NCI-H524 (cell line): Measurements from ENCODE around the gene DPYSL4.
A peak's percentile ranks its signal among the peaks of the same experiment; 100 is the strongest.

ENCODE experiments used
- DNase-seq, 2 experiments: peaks; one replicate each; lab custom pipeline; 2025; lab: John Stamatoyannopoulos, UW

Gene DPYSL4

GRCh38 chr10:132228616-132229015, 41.9 kb downstream of the DPYSL4 start:
- no peak for DNase-seq

- peak in 1 of 2 experiments; percentile 17 for DNase-seq
Observed at GRCh38 chr10:132229096-132229495, 42.3 kb downstream of the DPYSL4 start.

GRCh38 chr10:132229834-132230556, 43.2 kb downstream of the DPYSL4 start:
- DNase-seq: no peak

GRCh38 chr10:132230557-132231210, 43.9 kb downstream of the DPYSL4 start:
- no peak for DNase-seq

GRCh38 chr10:132231656-132232022, 44.9 kb downstream of the DPYSL4 start:
- DNase-seq: no peak

- no peak for DNase-seq
Observed at GRCh38 chr10:132232023-132232951, 45.5 kb downstream of the DPYSL4 start.

- DNase-seq: no peak
Observed at GRCh38 chr10:132232981-132233380, 46.2 kb downstream of the DPYSL4 start.

GRCh38 chr10:132233501-132234085, 46.8 kb downstream of the DPYSL4 start:
- peak; percentile 38 to 71 for DNase-seq

- DNase-seq: no peak
Observed at GRCh38 chr10:132234860-132235259, 48.1 kb downstream of the DPYSL4 start.

- DNase-seq: no peak
Observed at GRCh38 chr10:132236161-132236560, 49.4 kb downstream of the DPYSL4 start.

GRCh38 chr10:132236881-132237280, 50.1 kb downstream of the DPYSL4 start:
- no peak for DNase-seq

GRCh38 chr10:132237396-132237795, 50.6 kb downstream of the DPYSL4 start:
- no peak for DNase-seq

- DNase-seq: peak in 1 of 2 experiments; percentile 62
Observed at GRCh38 chr10:132237871-132238270, 51.1 kb downstream of the DPYSL4 start.

- DNase-seq: no peak
Observed at GRCh38 chr10:132238371-132239125, 51.8 kb downstream of the DPYSL4 start.

- no peak for DNase-seq
Observed at GRCh38 chr10:132239126-132240031, 52.6 kb downstream of the DPYSL4 start.

- DNase-seq: no peak
Observed at GRCh38 chr10:132240156-132240555, 53.4 kb downstream of the DPYSL4 start.

- no peak for DNase-seq
Observed at GRCh38 chr10:132240581-132240980, 53.8 kb downstream of the DPYSL4 start.

- no peak for DNase-seq
Observed at GRCh38 chr10:132241086-132241485, 54.3 kb downstream of the DPYSL4 start.

GRCh38 chr10:132241496-132241895, 54.7 kb downstream of the DPYSL4 start:
- no peak for DNase-seq

- DNase-seq: no peak
Observed at GRCh38 chr10:132242103-132242840, 55.5 kb downstream of the DPYSL4 start.
